HG03064 (cell line): ENCODE data around the gene SPECC1L.

Source experiments
- ATAC-seq: cut with Tn5 transposase; IDR thresholded peaks from one replicate; pipeline ENCODE4 v1.9.1; 2021; ENCODE audit warnings: low read depth; ENCODE audit not compliant: unreplicated experiment

SPECC1L gene

DNA sequence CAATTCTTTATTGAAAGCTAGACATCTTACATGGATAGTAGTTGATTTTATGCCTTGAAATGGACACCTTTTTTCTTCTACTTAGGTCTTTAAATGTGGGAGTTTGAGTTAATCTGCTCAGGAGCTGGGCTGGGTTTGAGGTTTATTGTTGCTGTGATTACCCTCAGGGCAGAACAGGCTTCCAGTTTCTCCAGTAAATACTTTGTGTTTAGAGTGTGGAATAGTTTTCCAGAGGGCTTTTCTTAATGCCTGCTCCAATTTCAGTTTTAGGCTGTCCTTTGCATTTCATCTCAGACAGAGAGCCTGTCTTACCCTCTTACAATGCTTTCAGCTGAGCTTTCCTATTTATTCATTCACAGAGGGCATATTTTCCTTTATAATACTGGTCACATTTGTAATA lies 86.9 kb downstream of the SPECC1L start:
- ATAC-seq, result no peak

DNA sequence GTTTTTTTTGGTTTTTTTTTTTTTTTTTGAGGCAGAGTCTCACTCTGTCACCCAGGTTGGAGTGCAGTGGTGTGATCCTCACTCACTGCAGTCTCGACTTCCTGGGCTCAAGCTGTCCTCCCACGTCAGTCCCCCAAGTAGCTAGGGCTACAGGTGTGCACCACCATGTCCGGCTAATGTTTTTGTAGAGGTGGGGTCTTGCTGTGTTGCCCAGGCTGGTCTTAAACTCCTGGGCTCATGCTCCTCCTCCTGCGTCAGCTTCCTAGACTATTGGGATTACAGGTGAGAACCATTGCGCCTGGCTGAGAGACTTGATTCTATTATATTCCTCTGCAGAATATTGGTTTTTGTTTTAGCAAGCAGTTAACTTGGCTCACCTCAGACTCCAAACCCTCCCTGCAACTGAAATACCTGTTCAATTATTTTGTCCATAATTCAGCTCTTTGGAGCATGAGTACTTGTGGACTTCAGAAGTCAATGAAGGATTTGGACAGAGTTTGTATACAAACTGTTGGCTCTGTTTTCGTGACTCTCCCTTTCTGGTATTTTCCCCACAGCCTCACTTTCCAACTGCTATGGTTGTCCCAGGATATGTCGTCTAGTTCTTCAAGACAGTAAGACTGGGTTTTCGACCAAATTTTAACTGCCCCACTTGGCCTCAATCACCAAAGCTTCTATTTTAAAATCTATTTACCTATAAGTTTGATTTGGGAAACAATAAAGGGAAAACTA lies 87.6 kb downstream of the SPECC1L start:
- no peak for ATAC-seq

DNA sequence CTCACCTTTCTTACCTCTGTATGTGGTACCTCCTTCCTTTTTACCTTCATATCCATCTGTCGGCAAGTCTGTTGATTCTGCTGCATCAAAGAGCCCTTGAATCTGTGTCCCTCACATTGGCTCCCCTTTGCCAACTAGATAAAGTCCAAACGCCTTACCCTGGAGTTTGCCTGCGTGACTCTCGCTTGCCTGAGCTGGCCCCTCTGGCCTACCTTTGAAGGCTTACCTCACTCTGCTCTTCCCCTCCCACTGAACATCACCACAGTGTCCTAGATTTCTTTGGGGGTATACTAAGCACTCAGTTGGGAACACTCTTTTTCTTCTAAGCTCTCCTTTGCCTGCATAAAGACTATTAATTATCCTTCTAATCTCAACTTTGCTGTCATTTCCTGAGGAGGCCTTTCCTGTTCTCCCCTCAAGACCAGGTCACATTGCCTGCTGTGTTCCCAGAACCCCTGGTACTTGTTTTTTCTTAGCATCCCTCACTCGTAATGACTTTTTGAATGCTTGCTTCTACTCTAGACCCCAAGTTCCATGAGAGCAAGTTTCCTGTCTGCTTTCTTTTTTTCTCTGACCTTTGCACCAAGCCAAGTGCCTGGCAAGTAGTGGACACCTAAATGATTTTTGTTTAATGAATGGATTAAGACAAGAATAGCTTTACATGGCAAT lies 89.0 kb downstream of the SPECC1L start:
- no peak for ATAC-seq

DNA sequence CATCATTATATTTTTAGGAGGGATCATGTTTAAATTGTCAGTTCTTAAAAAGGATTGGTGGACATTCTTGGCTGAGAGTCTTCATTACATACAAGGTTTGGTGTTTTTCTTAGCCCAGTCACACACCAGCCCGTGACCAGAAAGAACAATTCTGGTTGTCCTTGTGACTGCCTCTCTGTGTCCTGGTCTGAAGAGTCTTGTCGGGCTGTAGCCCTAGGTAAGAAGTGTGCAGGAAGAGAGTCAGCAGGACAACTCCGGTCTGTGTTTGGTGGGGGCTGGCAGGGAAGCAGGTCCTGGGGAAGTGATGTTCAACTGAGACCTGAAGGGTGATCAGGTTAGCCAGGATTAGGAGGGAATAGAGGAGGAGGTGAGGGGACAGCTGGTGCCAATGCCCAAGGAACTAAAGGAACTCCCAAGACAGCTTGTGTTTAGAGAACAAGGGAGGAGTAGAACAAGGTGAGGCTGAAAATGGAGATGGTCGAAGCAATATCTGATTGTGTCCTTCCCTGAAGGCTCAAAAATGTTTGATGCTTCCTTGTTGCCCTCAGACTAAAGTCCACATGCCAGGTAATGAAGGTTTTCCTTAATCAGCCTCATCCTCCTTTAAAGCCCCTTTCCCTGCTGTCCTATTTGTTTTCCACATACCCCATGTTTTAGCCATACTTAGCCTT lies 91.5 kb downstream of the SPECC1L start:
- ATAC-seq, result no peak

DNA sequence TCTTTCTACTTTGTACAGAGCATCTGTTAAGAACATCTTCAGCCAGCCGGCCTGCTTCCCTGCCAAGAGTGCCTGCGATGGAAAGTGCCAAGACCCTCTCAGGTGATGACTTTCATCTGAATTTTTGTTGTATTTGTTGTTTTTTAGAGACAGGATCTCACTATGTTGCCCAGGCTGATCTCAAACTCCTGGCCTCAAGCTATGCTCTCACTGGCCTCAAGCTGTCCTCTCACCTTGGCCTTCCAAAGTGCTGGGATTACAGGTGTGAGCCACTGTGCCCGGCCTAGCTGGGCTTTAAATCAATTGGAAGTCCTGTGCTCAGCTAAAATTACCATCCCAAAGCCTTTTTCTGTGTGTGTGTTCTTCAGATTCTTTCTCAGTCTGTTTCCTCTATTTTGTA lies 92.6 kb downstream of the SPECC1L start:
- no peak for ATAC-seq

DNA sequence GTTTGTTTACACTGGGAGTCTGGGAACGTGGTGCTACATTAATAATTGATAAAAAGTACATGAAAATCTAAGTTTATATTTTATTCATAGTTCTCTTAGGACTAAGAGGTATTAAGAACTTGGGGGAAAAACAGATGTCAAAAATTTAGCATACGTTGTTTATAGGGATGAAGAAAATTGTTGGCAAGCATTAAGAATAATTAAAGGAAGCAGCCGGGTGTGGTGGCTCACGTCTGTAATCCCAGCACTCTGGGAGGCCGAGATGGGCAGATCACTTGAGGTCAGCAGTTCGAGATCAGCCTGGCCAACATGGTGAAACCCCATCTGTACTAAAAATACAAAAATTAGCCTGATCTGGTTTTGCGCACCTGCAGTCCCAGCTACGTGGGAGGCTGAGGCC lies 96.1 kb downstream of the SPECC1L start:
- ATAC-seq, result no peak

DNA sequence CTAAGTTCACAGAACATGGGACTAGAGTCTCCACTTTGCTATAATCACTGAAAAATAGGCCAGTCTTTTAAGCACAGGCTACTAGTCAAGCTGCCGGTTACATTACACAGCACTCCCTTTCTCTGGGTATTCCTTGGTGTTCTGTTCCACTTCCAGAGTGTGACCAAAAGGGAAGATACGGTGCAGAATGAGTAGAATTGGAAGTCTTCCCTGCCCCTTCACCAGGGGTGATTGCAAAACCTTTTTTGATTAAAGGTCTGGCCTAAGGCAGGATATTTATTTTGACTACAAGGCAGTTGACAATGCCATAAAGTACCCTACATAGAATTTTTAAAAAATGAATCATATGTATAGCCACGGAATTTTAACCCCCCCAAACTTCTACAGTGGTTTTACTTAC lies 97.2 kb downstream of the SPECC1L start:
- ATAC-seq, result no peak

DNA sequence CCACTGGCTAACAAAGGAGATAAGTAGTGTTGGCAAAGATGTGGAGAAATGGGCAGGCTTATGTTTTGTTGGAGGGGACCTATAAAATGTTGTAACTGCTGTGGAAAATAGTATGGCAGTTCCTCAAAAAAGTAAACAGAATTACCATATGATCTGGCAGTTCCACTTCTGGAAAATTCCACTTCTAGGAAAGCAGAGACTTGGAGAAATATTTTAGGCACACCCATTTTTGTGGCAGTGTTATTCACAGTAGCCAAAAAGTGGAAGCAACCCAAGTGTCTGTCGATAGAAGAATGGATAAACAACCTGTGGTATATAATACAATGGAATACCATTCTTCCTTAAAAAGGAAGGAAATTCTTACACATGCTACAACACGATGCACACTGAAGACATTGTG lies 99.8 kb downstream of the SPECC1L start:
- ATAC-seq, result no peak

DNA sequence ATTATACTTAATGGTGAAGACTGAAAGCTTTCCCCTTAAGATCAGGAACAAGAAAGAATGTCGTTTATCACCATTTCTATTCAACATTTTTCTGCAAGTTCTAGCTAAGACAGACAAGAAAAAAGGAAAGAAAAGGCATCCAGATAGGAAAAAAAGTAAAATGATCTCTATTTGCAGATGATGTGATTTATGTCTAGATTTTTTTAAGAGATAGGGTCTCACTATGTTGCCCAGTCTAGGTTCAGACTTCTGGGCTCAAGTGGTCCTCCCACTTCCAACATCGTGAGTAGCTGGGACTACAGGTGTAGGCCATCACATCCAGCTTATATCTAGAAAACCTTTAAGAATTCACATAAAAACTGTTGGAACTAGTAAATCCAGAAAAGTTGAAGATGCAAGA lies 105.4 kb downstream of the SPECC1L start:
- ATAC-seq, result no peak

DNA sequence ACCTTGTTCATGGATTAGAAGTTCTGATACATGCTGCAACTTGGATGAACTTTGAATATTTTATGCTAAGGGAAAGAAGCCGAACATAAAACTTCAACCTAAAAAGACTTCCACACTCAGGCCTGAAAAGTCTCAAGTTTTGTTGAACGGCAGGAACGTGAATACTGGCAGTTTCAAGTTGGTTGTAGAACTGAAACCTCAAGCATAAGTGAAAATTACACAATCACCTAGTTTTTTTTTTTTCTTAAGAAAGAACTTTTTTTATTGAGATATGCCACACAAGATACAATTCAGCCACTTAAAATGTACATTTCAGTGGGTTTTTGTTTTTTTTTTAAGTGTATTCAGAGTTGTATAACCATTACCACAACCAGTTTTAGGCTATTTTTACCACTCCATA lies 106.0 kb downstream of the SPECC1L start:
- no peak for ATAC-seq

DNA sequence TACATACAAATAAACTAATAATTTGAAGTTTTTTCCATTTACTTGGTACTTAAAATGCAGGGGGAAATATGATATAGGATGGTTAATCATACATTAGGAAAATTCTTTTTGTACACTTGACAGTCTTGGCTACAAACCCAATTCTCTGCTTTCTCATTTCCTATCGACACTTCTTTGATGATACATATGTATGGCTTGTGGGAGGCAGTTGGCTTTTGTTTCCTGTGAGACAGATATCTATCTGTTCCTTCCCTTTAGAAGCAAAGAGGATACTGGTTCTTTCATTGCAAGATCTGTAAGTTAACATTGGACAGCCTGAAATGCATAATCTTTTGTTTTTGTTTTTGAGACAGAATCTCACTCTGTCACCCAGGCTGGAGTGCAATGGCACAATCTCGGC lies 108.9 kb downstream of the SPECC1L start:
- ATAC-seq, result no peak

DNA sequence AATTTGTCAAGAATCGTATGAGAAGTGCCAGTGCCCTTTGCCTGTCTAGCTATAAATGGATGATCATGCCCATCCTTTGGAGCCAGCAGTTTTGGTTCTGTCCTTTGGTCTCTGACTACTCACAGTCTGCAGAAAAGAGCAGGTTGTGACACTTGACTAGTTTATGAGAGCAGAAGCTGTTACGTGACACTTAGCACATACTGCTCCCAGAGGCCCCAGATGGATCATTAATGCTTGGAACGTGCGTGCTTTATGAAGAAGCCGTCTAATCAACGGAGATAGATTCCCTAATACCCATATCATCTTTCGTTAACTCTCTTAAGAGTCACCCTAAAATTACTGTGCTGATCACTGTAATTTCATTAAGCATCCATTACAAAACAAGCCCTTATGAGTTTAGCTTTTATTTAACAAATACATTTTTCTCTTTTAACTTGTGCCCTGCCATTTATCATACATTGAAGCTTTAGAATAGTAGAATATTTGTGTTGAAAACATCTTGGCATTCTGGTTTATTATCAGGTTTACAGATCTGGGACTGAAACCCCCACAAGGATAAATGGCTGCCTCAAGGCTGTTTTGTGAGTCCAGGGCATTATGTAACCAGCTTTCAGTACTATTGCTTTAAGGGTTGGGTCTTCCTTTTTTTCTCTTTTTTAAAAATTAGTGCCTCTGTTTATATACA lies 109.7 kb downstream of the SPECC1L start:
- ATAC-seq, result no peak

DNA sequence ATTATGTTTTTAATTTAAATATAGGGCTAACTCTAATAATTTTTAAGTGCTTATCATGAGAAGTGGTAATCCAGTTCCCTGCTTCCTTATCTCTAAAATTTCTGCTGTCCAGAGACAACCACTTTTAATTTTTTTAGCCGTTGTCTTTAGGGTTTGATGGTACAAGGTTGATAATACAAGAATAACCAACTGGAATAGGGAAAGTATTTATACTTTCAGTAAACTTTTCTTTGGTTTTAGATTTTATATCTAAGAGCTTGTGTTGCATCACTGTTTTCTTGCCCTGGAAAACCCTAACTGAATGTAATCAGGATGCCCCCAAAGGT lies 110.2 kb downstream of the SPECC1L start:
- no peak for ATAC-seq

DNA sequence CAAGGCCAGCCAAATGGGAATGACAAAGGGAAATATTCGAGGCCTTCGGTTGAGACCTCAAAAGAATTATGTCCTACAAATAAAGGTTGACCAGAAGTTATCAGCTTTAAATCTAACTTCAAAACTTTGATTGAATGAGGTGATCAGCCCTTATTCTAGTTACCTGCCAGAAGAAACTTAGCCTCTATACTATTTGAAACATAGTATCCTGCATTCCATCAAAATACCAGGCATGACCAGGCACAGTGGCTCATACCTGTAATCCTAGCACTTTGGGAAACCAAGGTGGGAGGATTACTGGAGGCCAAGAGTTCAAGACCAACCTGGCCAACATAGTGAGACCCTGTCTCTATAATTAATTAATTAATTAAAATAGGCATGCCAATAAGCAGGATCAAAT lies 112.4 kb downstream of the SPECC1L start:
- no peak for ATAC-seq

DNA sequence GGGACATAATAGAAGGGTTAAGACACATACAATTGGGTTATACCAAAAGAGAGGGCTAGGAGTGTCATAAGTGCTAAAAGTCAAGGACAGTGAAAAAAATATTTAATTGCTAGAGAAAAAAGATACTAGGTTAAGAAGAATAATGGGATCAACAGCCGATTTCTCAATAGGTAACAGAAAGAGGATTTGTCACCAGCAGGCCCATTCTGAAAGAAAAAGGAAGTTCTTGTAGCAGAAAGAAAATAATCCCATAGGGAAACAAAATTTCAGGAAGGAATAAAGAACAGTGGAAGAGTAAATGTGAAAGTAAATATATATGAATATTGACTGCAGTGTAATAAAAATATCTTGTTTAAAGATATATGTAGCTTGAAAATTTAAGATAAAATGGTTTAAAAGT lies 113.5 kb downstream of the SPECC1L start:
- ATAC-seq, result no peak

DNA sequence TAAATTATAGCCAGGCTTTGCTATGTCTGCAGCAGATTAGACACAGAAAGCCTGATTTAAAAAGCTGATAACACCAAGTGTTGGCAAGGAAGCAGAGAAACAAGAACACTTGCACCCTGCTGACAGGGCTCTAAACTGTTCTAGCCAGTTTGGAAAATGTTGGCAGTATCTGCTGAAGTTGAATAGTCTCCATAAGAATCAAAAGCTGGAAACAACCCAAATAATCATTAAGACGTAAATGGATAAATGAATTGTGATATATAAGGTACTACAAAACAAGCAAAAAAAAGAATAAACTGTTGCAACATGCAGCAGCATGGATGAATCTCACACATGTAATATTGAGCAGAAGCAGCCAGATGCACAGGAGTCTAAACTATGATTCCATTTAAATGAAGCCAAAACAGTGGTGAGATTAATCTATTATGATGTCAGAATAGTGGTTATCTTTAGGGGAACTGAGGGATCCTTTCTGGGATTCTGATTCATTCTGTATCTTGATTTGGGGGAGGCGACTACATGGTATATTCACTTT lies 116.4 kb downstream of the SPECC1L start:
- ATAC-seq, result no peak

DNA sequence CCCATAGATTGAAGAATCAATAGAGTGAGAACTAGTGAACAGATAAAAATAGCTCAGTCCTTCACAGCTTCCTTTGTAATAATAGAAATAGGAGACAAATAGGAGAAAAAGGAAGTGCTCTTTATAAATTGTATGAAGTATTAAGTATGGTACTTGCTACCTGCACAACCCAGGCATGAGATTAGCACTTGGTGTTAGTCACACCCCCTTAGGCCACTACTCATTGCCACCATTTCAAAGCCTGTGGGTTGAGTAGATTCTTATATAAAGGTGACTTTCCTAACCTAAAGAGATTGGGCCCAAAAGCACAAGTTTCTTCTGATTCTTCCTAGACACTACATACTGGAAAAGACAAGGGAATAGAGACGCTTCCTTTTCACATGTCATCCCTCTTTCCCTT lies 119.0 kb downstream of the SPECC1L start:
- ATAC-seq, result no peak

DNA sequence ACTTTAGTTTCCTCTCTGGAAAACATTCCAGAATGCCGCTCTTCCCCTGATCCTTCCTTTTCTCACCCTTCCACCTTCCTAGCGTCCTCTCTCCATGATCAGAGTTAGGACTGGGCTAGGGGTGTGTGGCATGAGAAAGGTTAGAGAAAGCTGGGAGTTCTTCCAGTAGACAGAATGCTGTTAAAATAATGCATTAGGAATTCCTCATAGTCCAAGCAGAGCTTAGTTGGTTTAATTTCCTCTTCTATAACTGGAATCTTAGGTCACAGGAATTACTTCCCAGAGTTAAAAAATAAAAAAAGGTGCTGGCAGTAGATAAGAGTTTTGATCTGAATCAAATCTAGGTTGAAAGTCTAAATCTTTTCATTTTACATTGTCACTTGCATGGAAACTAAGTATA lies 119.5 kb downstream of the SPECC1L start:
- ATAC-seq, result no peak

DNA sequence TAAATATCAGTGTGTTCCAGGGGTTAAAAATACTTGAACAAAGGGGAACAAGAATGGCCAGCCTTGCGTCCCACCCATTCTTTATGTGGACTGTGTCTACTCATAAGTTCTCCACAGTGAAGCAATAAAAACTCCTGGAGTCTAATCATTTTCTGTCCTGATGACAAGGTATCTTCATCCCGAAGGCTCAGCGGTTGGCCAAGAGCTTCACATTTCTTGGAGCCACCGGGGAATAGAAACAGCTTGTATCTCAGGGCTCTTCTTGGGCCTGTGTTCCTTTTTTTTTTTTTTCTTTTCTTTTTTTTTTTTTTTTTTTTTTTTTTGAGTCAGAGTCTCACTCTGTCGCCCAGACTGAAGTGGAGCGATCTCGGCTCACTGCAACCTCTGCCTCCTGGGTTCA lies 119.9 kb downstream of the SPECC1L start:
- no peak for ATAC-seq

DNA sequence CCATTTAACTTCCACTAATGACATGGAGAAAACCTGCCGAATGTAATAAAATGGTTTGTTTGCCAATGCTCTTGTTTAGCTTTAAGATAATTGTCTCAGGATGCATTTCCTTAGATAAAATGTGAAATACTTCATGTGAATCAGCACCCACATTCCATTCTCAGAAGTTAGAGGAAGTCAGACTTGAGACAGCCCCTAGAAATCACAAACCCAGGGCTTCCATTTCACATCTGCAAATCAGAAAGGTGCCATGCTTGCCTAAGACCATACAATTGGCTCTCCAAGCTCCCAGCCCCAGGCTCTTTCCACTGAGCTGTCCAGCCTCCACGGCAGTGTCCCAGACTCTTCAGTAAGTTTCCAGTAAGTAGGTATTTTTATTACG lies 121.2 kb downstream of the SPECC1L start:
- no peak for ATAC-seq

DNA sequence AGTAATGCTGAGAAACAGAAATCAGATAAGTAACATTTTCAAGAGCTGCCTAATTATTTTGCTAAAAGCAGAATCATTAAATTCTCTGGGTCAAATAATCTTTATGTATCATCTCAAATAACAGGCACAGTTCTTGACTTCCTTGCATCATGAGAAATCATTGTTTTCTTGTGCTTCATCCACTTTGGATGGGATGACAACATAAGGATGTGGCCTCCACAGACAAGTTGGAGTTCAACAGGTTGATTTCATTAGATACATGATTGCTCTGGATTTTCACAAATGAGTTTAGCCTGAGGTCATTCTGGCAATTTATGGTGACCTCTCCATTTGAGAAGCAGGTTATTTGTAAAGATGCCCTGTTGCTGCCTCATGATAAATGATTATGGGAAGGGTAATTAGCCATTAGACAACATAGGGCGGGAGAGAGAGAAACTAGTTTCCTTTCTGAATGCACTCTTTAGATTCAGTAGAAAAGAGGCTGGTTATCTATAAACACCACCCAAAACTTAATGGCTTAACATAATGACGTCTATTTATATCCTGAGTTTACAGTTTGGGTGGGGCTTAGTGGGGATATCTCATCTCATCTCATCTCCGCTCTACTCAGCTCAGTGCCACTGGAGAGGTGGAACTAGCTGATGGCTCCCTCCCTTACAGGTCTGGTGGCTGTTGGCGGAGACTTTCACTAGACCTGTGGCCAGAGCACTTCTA lies 121.7 kb downstream of the SPECC1L start:
- no peak for ATAC-seq
